ENCODE measurements around the gene TRIM10. TPM values are rescaled to one million over a fixed set of nuclear protein-coding genes. Genes with fewer than 3 reads are reported as not detected.

TRIM10 gene
- total RNA-seq, 1 donor, result not detected

GRCh38 chr6:30188541-30188940 lies 27.5 kb upstream of the TRIM10 start:
- no peak for TF ChIP-seq CTCF (IDR thresholded peaks at IDR 0.05; ENCODE audit: insufficient read depth, low read length)
- no peak for DNase-seq (ENCODE audit: low read depth)
- H3K4me3 ChIP-seq (ENCODE audit: low read depth, low read length), result no peak overlapping the region

GRCh38 chr6:30185846-30186484 lies 25.0 kb upstream of the TRIM10 start:
- DNase-seq (ENCODE audit: low read depth), result no peak
- no peak for TF ChIP-seq CTCF (IDR thresholded peaks at IDR 0.05; ENCODE audit: insufficient read depth, low read length)

GRCh38 chr6:30184417-30185031 lies 23.5 kb upstream of the TRIM10 start:
- no peak for TF ChIP-seq CTCF (IDR thresholded peaks at IDR 0.05; ENCODE audit: insufficient read depth, low read length)
- DNase-seq (ENCODE audit: low read depth), result no peak
- no peak overlapping the region for H3K4me3 ChIP-seq (ENCODE audit: low read depth, low read length)

More at GRCh38 chr6:30185846-30186484, 25.0 kb upstream of the TRIM10 start:
- no peak overlapping the region for H3K4me3 ChIP-seq (ENCODE audit: low read depth, low read length)

- no peak for DNase-seq (ENCODE audit: low read depth)
- TF ChIP-seq CTCF (IDR thresholded peaks at IDR 0.05; ENCODE audit: insufficient read depth, low read length), result no peak
- H3K4me3 ChIP-seq (ENCODE audit: low read depth, low read length), result no peak overlapping the region
These were observed 19.1 kb upstream of the TRIM10 start for GRCh38 chr6:30180145-30180544.

GRCh38 chr6:30178837-30179236 lies 17.8 kb upstream of the TRIM10 start:
- no peak for TF ChIP-seq CTCF (IDR thresholded peaks at IDR 0.05; ENCODE audit: insufficient read depth, low read length)

GRCh38 chr6:30175765-30176164 lies 14.8 kb upstream of the TRIM10 start:
- DNase-seq (ENCODE audit: low read depth), result no peak
- TF ChIP-seq CTCF (IDR thresholded peaks at IDR 0.05; ENCODE audit: insufficient read depth, low read length), result no peak
- no peak overlapping the region for H3K4me3 ChIP-seq (ENCODE audit: low read depth, low read length)

More at GRCh38 chr6:30178837-30179236, 17.8 kb upstream of the TRIM10 start:
- DNase-seq (ENCODE audit: low read depth), result no peak
- no peak overlapping the region for H3K4me3 ChIP-seq (ENCODE audit: low read depth, low read length)

Measured in fibroblast of the aortic adventitia (primary cell).